ENCODE results near the gene DAPK1. TPM values are rescaled to one million over a fixed set of nuclear protein-coding genes. Genes with fewer than 3 reads are reported as not detected.

DAPK1 gene
- total RNA-seq, 4 donors from 2014 or later: 5.4 to 13.4 (median 9.8) TPM

DNA sequence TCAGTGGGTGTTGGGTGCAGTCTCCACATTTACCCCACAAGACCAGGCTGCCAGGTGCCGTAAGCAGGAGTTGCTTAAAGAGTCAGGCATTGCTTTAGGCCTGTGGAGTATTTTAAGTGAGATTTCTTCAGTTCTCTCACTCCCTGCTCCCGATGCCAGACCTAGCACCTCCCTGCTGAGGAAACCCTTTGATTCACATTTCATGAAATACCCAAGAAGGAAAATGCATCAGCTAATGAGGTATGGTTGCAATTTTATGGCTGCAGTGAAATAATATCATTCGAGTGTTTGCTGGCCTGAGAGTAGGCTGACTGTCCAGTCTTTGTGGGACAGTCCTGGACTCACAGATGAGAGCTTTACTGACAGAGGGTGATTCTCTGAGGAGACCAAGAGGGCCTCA lies 160.8 kb downstream of the DAPK1 start:
- TF ChIP-seq EP300 (IDR thresholded peaks at IDR 0.05): no peak
- no peak for TF ChIP-seq POLR2AphosphoS5 (IDR thresholded peaks at IDR 0.05)
- TF ChIP-seq, protein P1, sequence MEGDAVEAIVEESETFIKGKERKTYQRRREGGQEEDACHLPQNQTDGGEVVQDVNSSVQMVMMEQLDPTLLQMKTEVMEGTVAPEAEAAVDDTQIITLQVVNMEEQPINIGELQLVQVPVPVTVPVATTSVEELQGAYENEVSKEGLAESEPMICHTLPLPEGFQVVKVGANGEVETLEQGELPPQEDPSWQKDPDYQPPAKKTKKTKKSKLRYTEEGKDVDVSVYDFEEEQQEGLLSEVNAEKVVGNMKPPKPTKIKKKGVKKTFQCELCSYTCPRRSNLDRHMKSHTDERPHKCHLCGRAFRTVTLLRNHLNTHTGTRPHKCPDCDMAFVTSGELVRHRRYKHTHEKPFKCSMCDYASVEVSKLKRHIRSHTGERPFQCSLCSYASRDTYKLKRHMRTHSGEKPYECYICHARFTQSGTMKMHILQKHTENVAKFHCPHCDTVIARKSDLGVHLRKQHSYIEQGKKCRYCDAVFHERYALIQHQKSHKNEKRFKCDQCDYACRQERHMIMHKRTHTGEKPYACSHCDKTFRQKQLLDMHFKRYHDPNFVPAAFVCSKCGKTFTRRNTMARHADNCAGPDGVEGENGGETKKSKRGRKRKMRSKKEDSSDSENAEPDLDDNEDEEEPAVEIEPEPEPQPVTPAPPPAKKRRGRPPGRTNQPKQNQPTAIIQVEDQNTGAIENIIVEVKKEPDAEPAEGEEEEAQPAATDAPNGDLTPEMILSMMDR (IDR thresholded peaks at IDR 0.05): no peak
- TF ChIP-seq POLR2A (IDR thresholded peaks at IDR 0.05): no peak
- peaks cover 20% of the 10 kb centered on the region for H3K36me3 ChIP-seq
- 94% methylated on average over 3 of the region's 3 CpGs for WGBS
- H3K4me1 ChIP-seq: no peaks in the 10 kb centered on the region
- H3K27me3 ChIP-seq: no peaks in the 10 kb centered on the region
- DNase-seq (ENCODE audit: low spot score in 2 of 2): no peak
- H3K4me3 ChIP-seq: no peak overlapping the region
- H3K27ac ChIP-seq: no peak overlapping the region
- no peaks in the 10 kb centered on the region for H3K9me3 ChIP-seq

- DNase-seq (ENCODE audit: low spot score in 2 of 2): no peak
- TF ChIP-seq EP300 (IDR thresholded peaks at IDR 0.05) (no peak), POLR2A (IDR thresholded peaks at IDR 0.05) (no peak), POLR2AphosphoS5 (IDR thresholded peaks at IDR 0.05) (no peak)
- TF ChIP-seq, protein P1 (IDR thresholded peaks at IDR 0.05): no peak
- Histone ChIP-seq H3K9me3 (no peaks in the 10 kb centered on the region), H3K36me3 (peaks cover 22% of the 10 kb centered on the region), H3K27me3 (no peaks in the 10 kb centered on the region), H3K4me1 (no peaks in the 10 kb centered on the region), H3K4me3 (no peak overlapping the region), H3K27ac (no peak overlapping the region)
- 95% methylated on average over 43 of the region's 47 CpGs for WGBS
These were observed 162.1 kb downstream of the DAPK1 start for GRCh38 chr9:87659534-87660419.

DNA sequence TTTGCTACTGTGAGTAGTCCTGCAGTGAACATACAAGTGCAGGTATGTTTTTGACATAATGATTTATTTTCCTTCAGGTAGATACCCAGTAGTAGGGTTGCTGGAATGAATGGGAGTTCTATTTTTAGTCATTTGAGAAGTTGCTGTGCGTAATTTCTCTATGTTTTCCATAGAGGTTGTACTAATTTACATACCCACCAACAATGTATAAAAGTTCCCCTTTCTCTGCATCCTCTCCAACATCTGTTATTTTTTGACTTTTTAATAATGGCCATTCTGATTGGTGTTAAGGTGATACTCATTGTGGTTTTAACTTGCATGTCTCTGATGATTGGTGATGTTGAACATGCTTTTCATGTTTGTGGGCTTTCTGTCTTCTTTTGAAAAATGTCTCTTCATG lies 163.6 kb downstream of the DAPK1 start:
- Histone ChIP-seq H3K27me3 (no peaks in the 10 kb centered on the region), H3K4me3 (no peak overlapping the region), H3K36me3 (peaks cover 22% of the 10 kb centered on the region), H3K4me1 (no peaks in the 10 kb centered on the region), H3K9me3 (no peaks in the 10 kb centered on the region), H3K27ac (no peak overlapping the region)
- 100% methylated on average over 1 of the region's 1 CpG for WGBS
- TF ChIP-seq EP300 (IDR thresholded peaks at IDR 0.05) (no peak), POLR2AphosphoS5 (IDR thresholded peaks at IDR 0.05) (no peak), POLR2A (IDR thresholded peaks at IDR 0.05) (no peak)
- TF ChIP-seq, protein P1 (IDR thresholded peaks at IDR 0.05): no peak
- no peak for DNase-seq (ENCODE audit: low spot score in 2 of 2)

DNA sequence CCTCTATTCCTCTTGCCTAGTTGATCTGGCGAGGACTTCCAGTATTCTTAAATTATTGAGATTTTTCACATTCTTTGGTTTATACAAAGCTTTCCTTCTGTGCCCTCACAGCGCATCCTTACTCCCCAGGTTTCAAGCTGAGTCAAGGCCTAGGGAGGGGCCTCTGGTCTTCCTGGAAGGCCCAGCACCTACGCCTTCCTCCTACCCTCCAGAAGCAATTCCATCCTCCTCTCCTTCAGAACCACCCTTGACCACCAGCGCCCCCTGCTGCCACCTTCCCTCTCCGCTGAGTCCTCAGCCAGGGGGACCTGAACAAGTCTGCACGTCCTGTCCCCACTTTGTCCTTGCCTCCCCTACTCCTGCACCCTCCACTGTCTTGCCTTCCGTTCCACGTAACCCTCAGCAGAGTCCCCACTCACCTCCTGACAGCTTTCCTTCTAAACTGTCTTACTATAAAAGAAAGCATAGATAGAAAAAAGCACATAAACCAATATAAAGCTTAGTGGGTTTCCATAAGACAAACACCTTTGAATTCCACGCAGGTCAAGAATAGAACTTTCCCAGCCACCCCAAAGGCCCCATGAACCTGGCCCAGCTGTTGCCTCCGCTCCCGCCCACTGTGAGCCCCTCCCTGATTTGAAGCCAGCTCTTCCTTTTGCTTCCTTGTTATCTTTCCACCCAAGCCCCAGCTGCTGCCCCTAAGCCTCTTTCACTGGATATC lies 165.3 kb downstream of the DAPK1 start:
- WGBS: 64% methylated on average over 11 of the region's 11 CpGs
- Histone ChIP-seq H3K27me3 (no peaks in the 10 kb centered on the region), H3K4me3 (no peak overlapping the region), H3K4me1 (no peaks in the 10 kb centered on the region), H3K36me3 (peaks cover 26% of the 10 kb centered on the region), H3K9me3 (no peaks in the 10 kb centered on the region), H3K27ac (no peak overlapping the region)
- DNase-seq (ENCODE audit: low spot score in 2 of 2): peak in 1 of 2 donors; percentile 79
- no peak for TF ChIP-seq POLR2AphosphoS5 (IDR thresholded peaks at IDR 0.05)
- TF ChIP-seq, protein P1 (IDR thresholded peaks at IDR 0.05): peak; percentile 53 to 68
- TF ChIP-seq EP300 (IDR thresholded peaks at IDR 0.05): no peak
- TF ChIP-seq POLR2A (IDR thresholded peaks at IDR 0.05): no peak

GRCh38 chr9:87663556-87663955 lies 165.9 kb downstream of the DAPK1 start:
- Histone ChIP-seq H3K9me3 (no peaks in the 10 kb centered on the region), H3K4me1 (no peaks in the 10 kb centered on the region), H3K27me3 (no peaks in the 10 kb centered on the region), H3K4me3 (no peak overlapping the region), H3K36me3 (peaks cover 20% of the 10 kb centered on the region), H3K27ac (no peak overlapping the region)
- WGBS: 81% methylated on average over 6 of the region's 6 CpGs
- no peak for DNase-seq (ENCODE audit: low spot score in 2 of 2)
- TF ChIP-seq POLR2A (IDR thresholded peaks at IDR 0.05) (no peak), EP300 (IDR thresholded peaks at IDR 0.05) (no peak), POLR2AphosphoS5 (IDR thresholded peaks at IDR 0.05) (no peak)
- TF ChIP-seq, protein P1 (IDR thresholded peaks at IDR 0.05): no peak

All from suprapubic skin (tissue), 4 donors.